ENCODE data around the gene SLC25A53. TPM values are rescaled to one million over a fixed set of nuclear protein-coding genes. Genes with fewer than 3 reads are reported as not detected.

SLC25A53 gene
- total RNA-seq, 4 donors from 2014 or later = 1.7 to 19.5 (median 5.0) TPM

DNA sequence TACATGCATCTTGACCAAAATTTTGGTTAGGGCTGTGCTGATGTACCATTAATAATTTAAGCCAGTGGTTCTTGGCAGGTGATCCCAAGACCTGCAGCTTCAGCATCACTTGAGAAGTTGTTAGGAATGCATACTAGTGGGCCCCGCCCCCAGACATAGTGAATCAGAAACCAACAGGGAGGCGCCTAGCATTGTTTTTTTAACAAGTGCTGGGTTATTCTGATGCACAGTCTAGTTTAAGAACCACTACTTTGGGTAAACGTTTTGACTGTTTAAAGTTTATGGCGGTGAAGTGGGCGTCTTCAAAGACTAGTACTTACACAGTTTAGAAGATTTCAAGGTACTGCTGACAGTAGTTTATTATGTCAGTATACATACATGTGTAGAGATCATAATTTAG, 33.0 kb upstream of the SLC25A53 start:
- no peak for DNase-seq
- 58 to 100% methylated on average over 1 to 5 of the region's 5 CpGs for WGBS, 2 donors
- intact Hi-C loops (cut with DNase I) = no loop called here

GRCh38 chrX:104187931-104188330, 31.1 kb upstream of the SLC25A53 start:
- no peaks in the 10 kb centered on the region for H3K27me3 ChIP-seq
- H3K36me3 ChIP-seq = peaks cover 0 to 78% (median 0%) of the 10 kb centered on the region in 3 donors
- TF ChIP-seq POLR2A (IDR thresholded peaks at IDR 0.05) = no peak
- no peak for TF ChIP-seq CTCF (IDR thresholded peaks at IDR 0.05)
- H3K4me1 ChIP-seq = no peaks in the 10 kb centered on the region
- 80 to 93% methylated on average over 3 to 5 of the region's 8 CpGs for WGBS, 2 donors
- H3K4me3 ChIP-seq = no peak overlapping the region
- H3K9me3 ChIP-seq = no peaks in the 10 kb centered on the region
- no peak overlapping the region for H3K27ac ChIP-seq
- DNase-seq = no peak
- intact Hi-C loops (cut with DNase I) = no loop called here

More for the DNA sequence above, 33.0 kb upstream of the SLC25A53 start:
- no peak for TF ChIP-seq CTCF (IDR thresholded peaks at IDR 0.05)
- TF ChIP-seq POLR2A (IDR thresholded peaks at IDR 0.05) = no peak
- H3K36me3 ChIP-seq = peaks cover 0 to 70% (median 0%) of the 10 kb centered on the region in 3 donors
- H3K9me3 ChIP-seq = no peaks in the 10 kb centered on the region
- no peaks in the 10 kb centered on the region for H3K4me1 ChIP-seq
- no peaks in the 10 kb centered on the region for H3K27me3 ChIP-seq
- no peak overlapping the region for H3K4me3 ChIP-seq
- H3K27ac ChIP-seq = no peak overlapping the region

DNA sequence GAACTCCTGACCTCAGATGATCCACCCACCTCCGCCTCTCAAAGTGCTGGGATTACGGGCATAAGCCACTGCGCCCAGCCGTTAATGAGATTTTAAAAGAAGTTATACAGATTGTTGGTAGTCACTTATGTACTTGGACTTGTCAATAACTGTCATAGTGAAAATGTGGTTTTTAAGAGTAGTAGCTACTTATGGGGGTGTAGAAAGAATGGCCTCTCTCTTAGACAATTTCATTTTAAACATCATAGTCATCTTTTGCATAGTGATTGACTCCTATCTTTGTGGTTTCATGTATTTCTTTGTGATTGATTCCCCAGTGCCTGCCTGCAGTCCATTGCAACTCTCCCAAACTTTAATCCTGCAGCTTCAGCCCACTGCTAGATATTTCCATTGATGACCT, 26.9 kb upstream of the SLC25A53 start:
- intact Hi-C loops (cut with DNase I) = no loop called here
- no peak for DNase-seq
- Histone ChIP-seq H3K4me1 (no peaks in the 10 kb centered on the region), H3K4me3 (no peak overlapping the region), H3K27ac (no peak overlapping the region), H3K27me3 (no peaks in the 10 kb centered on the region), H3K36me3 (peaks cover 0 to 46% (median 0%) of the 10 kb centered on the region in 3 donors), H3K9me3 (peaks cover 0 to 5% (median 0%) of the 10 kb centered on the region in 3 donors)
- TF ChIP-seq CTCF (IDR thresholded peaks at IDR 0.05) = no peak
- no peak for TF ChIP-seq POLR2A (IDR thresholded peaks at IDR 0.05)
- WGBS, 2 donors = 83 to 100% methylated on average over 4 of the region's 4 CpGs

DNA sequence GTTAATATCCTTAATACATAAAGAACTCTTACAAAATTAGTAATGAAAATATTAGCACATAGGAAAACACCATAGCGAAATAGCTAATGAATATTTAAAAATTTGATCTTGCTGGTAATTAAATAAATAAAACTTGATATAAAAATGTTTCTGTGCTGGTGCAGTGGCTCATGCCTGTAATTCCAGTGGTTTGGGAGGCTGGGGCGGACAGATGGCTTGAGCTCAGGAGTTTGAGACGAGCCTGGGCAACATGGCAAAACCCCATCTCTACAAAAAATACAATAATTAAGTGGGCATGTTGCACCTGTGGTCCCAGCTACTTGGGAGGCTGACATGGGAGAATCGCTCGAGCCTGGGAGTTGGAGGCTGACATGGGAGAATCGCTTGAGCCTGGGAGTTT, 17.0 kb upstream of the SLC25A53 start:
- intact Hi-C loops (cut with DNase I) = no loop called here
- Histone ChIP-seq H3K27me3 (no peaks in the 10 kb centered on the region), H3K9me3 (peaks cover 0 to 7% (median 0%) of the 10 kb centered on the region in 3 donors), H3K27ac (no peak overlapping the region), H3K36me3 (peaks cover 0 to 20% (median 0%) of the 10 kb centered on the region in 3 donors), H3K4me3 (no peak overlapping the region), H3K4me1 (peaks cover 0 to 3% (median 0%) of the 10 kb centered on the region in 3 donors)
- TF ChIP-seq POLR2A (IDR thresholded peaks at IDR 0.05) (no peak), CTCF (IDR thresholded peaks at IDR 0.05) (no peak)
- WGBS, 2 donors = 75 to 92% methylated on average over 2 to 6 of the region's 6 CpGs
- DNase-seq = no peak

DNA sequence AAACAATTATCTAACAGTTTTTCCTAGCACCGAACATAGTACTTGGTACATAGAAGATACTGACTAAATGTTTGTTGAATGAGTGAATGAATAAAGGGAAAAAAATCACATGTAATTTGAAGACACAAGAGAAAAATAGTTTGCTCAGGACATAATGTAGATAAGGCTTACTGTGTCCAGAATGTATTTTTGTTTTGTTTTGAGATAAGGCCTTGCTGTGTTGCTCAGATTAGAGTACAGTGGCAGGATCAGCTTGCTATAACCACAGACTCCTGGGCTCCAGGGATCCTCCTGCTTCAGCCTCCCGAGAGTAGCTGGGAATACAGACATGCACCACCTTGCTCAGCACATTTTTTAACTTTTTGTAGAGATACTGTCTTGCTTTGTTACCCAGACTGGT, 16.0 kb upstream of the SLC25A53 start:
- H3K4me1 ChIP-seq = peaks cover 0 to 14% (median 0%) of the 10 kb centered on the region in 3 donors
- WGBS, 2 donors = 72 to 92% methylated on average over 2 of the region's 2 CpGs
- H3K27ac ChIP-seq = no peak overlapping the region

More for the DNA sequence above, 16.0 kb upstream of the SLC25A53 start:
- TF ChIP-seq CTCF (IDR thresholded peaks at IDR 0.05) (no peak), POLR2A (IDR thresholded peaks at IDR 0.05) (no peak)
- no peaks in the 10 kb centered on the region for H3K27me3 ChIP-seq
- intact Hi-C loops (cut with DNase I) = no loop called here
- H3K36me3 ChIP-seq = peaks cover 0 to 9% (median 0%) of the 10 kb centered on the region in 3 donors
- no peak for DNase-seq
- H3K4me3 ChIP-seq = no peak overlapping the region
- no peaks in the 10 kb centered on the region for H3K9me3 ChIP-seq
